ENCODE measurements around the gene KAT6B.
"Not testable (repeated sequence)": the region's sequence is repeated elsewhere in the genome, so short reads cannot be mapped to it uniquely, and the experiment has no call there.

The KAT6B gene

GRCh38 chr10:74826142-74827044 lies at the start of gene KAT6B:
KAT6B (plus strand) TSS chr10:74826600; CDS start chr10:74842858, 16,258 bp downstream.
- DNase-seq: peak; percentile 94

GRCh38 chr10:74778436-74779094 lies 47.8 kb upstream of the KAT6B start:
- DNase-seq: no peak

GRCh38 chr10:74781870-74782269 lies 44.5 kb upstream of the KAT6B start:
- not testable (repeated sequence) for DNase-seq

GRCh38 chr10:74784462-74784861 lies 41.9 kb upstream of the KAT6B start:
- DNase-seq: no peak

GRCh38 chr10:74786126-74786525 lies 40.3 kb upstream of the KAT6B start:
- no peak for DNase-seq

GRCh38 chr10:74787457-74787856 lies 38.9 kb upstream of the KAT6B start:
- DNase-seq: no peak

- DNase-seq: not testable (repeated sequence)
Measured at GRCh38 chr10:74791979-74792378, 34.4 kb upstream of the KAT6B start.

- DNase-seq: no peak
Measured at GRCh38 chr10:74792726-74793125, 33.7 kb upstream of the KAT6B start.

- DNase-seq: not testable (repeated sequence)
Measured at GRCh38 chr10:74793240-74793639, 33.2 kb upstream of the KAT6B start.

- no peak for DNase-seq
Measured at GRCh38 chr10:74794531-74794930, 31.9 kb upstream of the KAT6B start.

GRCh38 chr10:74797550-74797949 lies 28.9 kb upstream of the KAT6B start:
- no peak for DNase-seq

GRCh38 chr10:74799721-74800221 lies 26.6 kb upstream of the KAT6B start:
- DNase-seq: no peak

- DNase-seq: no peak
Measured at GRCh38 chr10:74801447-74801846, 25.0 kb upstream of the KAT6B start.

- no peak for DNase-seq
Measured at GRCh38 chr10:74808501-74808900, 17.9 kb upstream of the KAT6B start.

- no peak for DNase-seq
Measured at GRCh38 chr10:74810087-74810486, 16.3 kb upstream of the KAT6B start.

GRCh38 chr10:74813381-74814259 lies 12.8 kb upstream of the KAT6B start:
- no peak for DNase-seq

GRCh38 chr10:74814797-74815196 lies 11.6 kb upstream of the KAT6B start:
- no peak for DNase-seq

- DNase-seq: no peak
Measured at GRCh38 chr10:74816824-74817498, 9.4 kb upstream of the KAT6B start.

- peak; percentile 49 for DNase-seq
Measured at GRCh38 chr10:74821501-74821900, 4.9 kb upstream of the KAT6B start.

GRCh38 chr10:74822101-74822500 lies 4.3 kb upstream of the KAT6B start:
- DNase-seq: no peak

- no peak for DNase-seq
Measured at GRCh38 chr10:74822521-74823089, 3.8 kb upstream of the KAT6B start.

GRCh38 chr10:74823791-74824183 lies 2.6 kb upstream of the KAT6B start:
- DNase-seq: no peak
